Measurements from ENCODE around the gene STPG4.

- TF ChIP-seq, protein P1, sequence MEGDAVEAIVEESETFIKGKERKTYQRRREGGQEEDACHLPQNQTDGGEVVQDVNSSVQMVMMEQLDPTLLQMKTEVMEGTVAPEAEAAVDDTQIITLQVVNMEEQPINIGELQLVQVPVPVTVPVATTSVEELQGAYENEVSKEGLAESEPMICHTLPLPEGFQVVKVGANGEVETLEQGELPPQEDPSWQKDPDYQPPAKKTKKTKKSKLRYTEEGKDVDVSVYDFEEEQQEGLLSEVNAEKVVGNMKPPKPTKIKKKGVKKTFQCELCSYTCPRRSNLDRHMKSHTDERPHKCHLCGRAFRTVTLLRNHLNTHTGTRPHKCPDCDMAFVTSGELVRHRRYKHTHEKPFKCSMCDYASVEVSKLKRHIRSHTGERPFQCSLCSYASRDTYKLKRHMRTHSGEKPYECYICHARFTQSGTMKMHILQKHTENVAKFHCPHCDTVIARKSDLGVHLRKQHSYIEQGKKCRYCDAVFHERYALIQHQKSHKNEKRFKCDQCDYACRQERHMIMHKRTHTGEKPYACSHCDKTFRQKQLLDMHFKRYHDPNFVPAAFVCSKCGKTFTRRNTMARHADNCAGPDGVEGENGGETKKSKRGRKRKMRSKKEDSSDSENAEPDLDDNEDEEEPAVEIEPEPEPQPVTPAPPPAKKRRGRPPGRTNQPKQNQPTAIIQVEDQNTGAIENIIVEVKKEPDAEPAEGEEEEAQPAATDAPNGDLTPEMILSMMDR (IDR thresholded peaks at IDR 0.05; ENCODE audit: insufficient read depth, low read depth, low read length): no peak
- no peak for TF ChIP-seq EZH2 (IDR thresholded peaks at IDR 0.05; ENCODE audit: insufficient read depth, low read length)
These were observed 115.1 kb downstream of the STPG4 start for GRCh38 chr2:47039913-47040562.

Data from astrocyte (in vitro differentiated cells and primary cell).